Limb (tissue), 2 donors: ENCODE results near the gene TAMM41.
"Not testable (repeated sequence)": the region's sequence is repeated elsewhere in the genome, so short reads cannot be mapped to it uniquely, and the experiment has no call there.

ENCODE experiments used
- DNase-seq, 2 donors: peaks; one replicate each; pipeline ENCODE4 v3.0.0-alpha.2; 2016; ENCODE audit errors: extremely low spot score in 2 of 2

Gene TAMM41, protein sequence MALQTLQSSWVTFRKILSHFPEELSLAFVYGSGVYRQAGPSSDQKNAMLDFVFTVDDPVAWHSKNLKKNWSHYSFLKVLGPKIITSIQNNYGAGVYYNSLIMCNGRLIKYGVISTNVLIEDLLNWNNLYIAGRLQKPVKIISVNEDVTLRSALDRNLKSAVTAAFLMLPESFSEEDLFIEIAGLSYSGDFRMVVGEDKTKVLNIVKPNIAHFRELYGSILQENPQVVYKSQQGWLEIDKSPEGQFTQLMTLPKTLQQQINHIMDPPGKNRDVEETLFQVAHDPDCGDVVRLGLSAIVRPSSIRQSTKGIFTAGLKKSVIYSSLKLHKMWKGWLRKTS

DNA sequence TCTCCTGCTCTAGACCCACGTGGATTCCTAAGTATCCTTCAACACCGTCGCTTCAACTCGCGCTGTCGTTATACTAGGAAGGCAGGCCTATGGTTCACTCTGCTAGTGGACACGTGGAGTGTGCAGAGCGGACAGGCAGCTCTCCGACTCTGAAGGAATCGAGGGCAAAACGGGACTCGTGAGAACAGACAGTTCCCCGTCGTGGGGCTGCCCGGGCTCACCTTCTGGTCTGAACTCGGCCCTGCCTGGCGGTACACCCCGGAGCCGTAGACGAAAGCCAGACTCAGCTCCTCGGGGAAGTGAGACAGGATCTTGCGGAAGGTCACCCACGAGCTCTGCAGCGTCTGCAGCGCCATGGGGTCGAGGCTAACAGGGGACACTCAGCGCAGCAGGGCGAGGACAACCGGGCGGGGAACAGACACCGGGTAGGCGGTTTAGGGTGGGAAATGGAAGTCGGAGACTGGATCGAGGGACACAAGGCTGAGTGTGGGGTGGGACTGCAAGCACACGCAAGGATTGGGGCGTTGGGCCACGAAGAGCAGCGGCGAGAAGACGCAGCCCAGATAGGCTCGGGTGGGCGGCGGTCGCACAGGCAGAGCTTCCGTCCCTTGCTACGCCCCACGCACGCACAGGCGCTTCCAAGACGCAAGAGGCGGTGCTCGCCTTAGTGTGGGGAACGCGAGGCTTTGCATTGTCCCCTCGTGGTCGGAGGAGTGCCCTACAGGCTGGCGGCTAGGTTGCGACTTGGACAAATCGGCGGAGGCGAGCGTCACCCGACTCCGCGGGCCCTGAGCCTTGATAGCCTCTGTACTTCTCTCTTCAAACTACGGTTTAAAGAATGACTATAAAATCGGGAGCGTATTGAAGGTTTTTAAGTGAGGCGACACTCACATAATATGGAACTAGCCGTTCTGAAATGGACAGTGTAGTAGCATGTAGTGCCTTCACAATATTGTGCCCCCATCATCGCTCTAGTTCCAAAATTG is at the start of gene TAMM41:
Gene TAMM41 (minus strand): TSS at position 605 of the 986 bp plus-strand sequence. CDS start 249 bp downstream, at position 356.
- peak; percentile 89 to 93 for DNase-seq

DNA sequence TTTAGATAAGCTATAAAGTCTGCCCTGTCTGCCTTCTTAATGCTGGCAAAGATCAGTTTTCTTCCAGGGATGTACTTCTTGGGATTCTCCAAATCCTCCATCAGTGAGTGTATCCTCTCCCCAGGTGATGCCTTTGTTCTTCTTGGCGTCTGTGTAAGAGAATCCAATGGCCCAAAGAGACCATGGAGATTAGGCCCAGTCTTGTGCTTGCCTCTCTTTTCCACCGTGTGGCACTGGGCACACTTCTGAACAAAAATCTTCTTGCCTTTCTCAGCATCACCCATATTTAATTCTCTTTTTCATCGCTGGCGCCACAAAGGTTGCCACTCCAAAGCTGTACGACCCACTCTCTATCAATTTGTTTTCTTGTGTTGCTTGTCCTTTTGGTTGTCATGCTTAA is 32.2 kb upstream of the TAMM41 start:
- DNase-seq = no peak

DNA sequence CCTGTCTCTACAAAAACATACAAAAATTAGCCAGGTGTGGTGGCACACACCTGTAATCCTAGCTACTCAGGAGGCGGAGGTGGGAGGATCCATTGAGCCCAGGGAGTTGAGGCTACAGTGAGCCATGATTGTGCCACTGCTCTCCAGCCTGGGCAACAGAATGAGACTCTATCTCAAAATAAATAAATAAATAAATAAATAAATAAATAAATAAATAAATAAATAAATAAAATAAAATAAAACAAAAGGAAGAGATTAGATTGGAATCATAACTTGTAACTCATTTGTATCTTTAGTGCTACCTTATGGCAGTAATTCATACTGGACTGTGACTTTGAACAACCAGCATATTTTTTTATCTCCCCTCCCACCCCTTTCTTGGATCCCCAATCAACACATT is 28.0 kb upstream of the TAMM41 start:
- DNase-seq = not testable (repeated sequence)

DNA sequence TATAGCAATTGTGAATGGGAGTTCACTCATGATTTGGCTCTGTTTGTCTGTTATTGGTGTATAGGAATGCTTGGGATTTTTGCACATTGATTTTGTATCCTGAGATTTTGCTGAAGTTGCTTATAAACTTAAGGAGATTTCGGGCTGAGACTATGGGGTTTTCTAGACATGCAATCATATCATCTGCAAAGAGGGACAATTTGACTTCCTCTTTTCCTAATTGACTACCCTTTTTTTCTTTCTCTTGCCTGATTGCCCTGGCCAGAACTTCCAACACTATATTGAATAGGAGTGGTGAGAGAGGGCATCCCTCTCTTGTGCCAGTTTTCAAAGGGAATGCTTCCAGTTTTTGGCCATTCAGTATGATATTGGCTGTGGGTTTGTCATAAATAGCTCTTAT is 17.1 kb upstream of the TAMM41 start:
- not testable (repeated sequence) for DNase-seq

DNA sequence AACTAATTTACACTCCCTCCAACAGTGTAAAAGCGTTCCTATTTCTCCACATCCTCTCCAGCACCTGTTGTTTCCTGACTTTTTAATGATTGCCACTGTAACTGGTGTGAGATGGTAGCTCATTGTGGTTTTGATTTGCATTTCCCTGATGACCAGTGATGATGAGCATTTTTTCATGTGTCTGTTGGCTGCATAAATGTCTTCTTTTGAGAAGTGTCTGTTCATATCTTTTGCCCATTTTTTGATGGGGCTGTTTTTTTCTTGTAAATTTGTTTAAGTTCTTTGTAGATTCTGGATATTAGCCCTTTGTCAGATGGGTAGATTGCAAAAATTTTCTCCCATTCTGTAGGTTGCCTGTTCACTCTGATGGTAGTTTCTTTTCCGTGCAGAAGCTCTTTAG is 15.9 kb upstream of the TAMM41 start:
- DNase-seq = not testable (repeated sequence)

DNA sequence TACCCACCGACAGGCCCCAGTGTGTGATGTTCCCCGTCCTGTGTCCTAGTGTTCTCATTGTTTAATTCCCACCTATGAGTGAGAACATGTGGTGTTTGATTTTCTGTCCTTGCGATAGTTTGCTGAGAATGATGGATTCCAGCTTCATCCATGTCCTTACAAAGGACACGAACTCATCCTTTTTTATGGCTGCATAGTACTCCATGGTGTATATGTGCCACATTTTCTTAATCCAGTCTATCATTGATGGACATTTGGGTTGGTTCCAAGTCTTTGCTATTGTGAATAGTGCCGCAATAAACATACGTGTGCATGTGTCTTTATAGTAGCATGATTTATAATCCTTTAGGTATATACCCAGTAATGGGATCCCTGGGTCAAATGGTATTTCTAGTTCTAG is 15.5 kb upstream of the TAMM41 start:
- DNase-seq = not testable (repeated sequence)

DNA sequence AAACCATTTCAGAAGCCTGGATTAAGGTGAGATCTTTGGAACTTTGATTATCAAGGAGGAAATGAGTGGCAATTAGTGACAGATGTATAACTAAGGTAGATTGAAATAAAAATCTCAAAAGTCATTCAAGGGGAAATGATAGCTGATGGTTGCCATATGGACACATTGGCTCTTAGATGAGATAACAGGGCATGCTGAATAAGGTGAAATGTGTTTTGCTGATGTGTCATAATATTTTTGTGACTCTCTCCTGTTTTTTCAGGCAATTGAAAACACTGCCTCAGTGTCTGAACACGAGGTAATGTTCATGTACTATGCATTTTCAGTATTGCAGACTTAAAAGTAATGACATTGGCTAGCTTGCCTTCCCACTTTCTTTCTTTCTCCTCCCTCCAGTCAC is 13.5 kb upstream of the TAMM41 start:
- DNase-seq = not testable (repeated sequence)

DNA sequence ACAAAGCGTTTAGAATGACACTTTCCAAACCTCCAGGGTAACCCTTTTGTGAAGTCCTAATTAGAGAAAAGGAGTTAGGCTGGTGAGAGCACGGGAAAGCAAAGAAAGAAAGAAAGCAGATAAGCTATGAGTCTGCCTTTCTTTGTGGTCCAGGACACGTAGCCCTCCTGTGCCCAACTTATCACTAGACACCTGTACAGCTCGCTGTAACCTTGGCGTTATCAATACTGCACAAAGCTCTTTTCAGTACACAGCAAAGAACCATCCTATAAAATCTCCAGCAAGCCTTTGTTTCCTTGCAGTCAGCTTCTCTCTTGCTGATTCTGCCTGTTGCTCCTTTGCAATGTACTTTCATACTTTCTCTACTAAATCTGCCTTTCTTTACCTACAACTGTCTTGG is 6.8 kb upstream of the TAMM41 start:
- no peak for DNase-seq

DNA sequence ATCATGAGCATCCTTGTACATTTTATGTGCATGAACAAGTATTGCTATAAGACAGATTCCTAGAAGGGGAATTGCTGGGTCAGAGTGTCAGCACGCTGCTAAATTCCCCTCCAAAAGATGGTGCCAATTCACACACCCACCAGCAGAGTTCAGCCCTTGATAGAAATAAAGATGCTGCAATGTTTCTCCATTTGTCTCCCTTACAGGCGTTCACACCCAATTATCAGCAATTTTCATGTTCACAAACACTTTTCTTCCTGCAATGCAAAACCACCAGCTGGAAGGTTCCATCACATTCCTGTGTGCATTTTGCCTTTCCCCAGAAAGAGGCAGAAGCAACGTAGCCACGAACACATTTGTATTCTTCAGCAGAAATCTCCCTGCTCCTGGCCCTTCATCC is 3.3 kb upstream of the TAMM41 start:
- no peak for DNase-seq

DNA sequence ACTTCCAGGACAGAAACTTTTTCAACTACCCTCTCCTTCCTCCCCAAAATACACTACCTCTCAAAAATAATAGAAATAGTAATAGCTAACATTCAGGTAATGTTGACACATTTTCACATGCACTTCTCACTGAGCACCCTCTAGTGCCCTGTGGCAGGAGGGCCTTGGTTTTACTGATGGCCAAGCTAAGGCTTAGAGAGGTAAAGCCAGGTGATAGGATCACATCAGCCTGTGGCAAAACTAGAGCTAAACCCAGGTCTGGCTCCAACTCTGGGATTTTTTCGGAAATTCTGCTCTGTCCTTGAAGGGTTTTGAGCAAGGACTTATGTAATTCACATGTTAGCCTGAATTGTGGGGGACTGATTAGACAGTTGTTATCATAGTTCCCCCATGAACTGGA is 922 bp upstream of the TAMM41 start:
- no peak for DNase-seq

DNA sequence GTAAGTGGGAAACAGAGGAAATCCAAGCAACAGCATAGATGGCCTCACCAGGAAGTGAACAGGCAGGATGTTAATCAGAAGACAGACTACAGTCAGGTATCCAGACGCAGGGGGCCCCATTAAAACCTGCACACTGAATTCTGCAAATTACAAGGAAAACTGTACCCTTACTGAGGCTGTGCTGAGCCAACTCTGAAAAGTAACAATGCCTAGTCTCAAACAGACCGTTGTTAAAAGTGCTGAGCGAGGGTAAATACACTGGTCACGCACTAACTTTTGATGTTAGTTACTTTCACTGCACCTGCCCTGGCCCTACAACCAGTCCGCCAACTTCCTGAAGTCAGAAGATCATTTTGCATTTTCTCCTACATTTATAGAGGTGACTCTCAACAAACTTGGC is 1.0 kb downstream of the TAMM41 start:
- DNase-seq = no peak

DNA sequence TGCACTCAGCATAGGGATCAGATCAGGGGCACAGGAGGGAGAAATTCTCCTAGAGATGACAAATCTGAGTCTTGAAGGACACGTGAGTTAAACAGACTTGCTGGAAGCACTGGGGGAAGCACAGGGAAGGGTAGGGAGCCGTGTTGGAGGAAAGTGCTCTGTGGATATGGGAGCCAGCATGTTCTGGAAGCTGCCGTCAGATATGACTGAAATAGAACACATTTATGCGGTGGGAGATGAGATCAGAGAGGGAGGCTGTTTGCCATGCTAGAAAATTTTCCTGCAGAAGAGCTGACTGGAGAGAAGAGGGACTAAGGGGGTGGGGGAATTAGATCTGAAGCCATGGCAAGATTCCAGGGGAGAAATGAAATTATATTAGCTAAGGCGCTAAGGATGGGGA is 1.8 kb downstream of the TAMM41 start:
- DNase-seq = no peak

DNA sequence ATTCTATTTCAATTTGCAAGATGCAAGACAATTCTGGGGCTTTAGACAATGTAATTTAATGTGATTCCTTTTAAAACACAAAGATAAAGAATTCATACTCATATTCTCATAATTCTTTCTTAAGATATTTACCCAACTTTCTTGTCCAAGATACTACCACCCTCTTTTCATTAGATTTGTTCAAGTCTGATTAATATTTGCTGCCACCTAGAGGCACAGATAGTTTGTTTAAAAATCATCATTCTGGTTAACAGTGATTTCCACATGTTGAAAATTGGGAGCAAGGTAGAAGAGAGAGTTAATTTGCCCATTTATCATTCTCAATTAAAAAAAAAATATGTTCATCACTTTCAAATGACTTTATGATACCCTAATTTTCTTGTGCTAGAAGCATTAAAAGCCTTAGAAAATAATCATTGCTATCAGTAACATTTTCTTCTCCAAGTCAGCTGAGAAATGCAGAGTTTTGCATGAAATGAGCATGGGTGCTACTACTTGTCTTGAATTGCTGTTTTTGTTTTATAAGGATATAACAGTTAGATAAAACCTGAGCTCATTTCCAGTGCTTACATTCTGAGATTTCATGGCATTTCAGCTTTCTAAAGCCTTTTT is 11.6 kb downstream of the TAMM41 start:
- DNase-seq = peak in 1 of 2 donors; percentile 41

DNA sequence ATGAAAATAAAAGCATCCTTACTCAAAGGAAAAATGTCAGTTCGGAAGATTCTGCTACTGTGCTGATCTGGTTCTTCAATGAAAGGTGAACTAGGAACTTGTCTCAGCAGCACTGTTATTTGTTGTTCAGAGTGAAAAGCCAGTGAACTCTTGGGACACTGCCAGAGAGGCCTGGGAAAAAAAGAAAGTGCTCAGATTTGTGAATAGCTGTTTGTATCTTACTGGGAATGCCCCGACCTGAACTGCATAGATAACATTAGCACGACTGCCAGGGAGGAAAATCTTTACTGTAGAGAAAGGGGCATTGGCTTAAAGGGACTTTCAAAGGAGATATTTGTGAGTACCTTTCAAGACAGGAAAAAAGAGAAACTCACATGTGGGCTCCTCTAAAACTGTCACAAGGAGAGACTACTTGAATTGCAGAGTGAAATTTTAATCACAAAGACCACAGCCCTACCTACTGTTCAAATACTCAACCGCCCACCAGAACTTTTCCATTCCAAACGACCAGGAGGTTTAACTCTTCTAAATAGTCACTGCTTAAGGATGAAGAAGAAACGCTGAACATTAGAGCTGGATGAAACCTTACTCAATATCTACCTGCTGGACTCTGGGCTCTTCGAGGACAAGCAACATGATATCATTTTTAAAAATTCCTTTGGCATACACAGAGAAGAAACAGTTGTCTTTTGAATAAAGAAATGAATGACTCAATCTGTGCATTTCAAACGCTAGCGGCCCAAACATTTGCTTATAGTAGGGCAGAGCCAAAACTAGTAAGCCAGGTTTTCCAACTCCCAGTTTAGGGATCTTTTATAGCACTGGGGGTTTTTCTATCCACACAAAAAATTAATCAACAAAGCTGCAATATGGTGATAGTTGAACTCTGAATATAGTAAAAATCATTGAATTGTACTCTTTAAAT is 13.4 kb downstream of the TAMM41 start:
- peak in 1 of 2 donors; percentile 43 for DNase-seq

DNA sequence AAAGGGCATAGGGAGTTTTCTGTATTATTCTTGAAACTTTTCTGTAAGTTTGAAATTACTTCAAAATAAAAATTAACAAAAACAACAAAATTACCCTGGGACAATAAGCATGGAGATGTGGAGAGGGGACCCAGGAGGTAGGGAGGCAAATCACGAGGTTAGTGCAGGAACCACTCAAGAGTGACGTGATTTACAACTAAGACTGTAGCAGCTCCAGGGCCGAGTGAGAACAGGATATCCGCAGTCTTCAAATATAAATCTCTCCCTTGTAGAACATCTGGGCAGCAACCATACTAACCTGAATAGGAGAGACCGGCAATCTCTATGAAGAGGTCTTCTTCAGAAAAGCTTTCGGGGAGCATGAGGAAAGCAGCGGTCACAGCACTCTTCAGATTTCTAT is 17.3 kb downstream of the TAMM41 start:
- no peak for DNase-seq

DNA sequence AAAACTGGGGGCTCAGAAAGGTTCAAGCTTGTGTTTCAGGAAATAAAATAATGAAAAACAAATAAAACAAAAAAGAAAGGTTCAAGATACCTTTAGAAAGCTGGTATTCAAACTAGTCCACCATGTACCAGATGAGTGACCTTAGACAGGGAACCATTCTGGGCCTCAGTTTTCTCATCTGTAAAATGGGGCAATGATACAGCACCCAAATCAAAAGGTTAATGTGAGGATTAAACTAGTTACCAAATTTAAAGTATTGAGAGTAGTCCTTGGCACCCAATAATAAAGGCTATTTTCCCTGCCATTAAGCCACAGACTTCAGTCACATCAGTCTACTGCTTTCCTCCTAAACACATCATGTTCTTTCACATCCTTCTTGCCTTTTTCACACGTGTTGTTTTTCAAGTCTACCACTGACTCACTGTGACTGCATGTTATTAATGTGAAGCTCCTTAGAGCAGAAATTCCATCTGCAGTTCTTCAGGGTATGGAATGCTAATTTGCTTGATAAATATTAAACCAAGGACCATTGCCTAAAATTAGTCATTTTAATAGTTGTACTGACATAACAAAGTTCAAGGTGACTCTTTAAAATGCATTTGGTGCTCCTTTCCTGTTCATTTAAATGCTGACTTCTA is 19.9 kb downstream of the TAMM41 start:
- no peak for DNase-seq

DNA sequence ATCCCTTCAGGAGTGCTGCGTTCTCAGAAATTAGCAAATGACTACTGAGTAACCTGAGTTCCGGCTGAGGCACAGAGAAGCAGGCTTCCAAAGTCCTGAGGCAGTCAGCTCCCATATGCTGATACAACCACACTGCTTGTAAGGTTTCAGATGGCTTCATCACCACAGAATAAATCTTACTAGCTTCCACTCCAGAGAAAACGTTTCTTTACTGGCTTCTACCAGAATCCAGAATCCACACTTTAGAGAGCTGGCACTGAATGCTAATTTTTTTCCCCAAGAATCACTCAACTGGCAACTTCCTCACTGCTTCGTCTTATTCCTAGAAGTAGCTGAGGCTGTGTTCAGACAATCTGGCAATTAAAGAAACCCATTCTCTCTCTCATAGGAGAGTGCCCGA is 21.4 kb downstream of the TAMM41 start:
- DNase-seq = no peak

DNA sequence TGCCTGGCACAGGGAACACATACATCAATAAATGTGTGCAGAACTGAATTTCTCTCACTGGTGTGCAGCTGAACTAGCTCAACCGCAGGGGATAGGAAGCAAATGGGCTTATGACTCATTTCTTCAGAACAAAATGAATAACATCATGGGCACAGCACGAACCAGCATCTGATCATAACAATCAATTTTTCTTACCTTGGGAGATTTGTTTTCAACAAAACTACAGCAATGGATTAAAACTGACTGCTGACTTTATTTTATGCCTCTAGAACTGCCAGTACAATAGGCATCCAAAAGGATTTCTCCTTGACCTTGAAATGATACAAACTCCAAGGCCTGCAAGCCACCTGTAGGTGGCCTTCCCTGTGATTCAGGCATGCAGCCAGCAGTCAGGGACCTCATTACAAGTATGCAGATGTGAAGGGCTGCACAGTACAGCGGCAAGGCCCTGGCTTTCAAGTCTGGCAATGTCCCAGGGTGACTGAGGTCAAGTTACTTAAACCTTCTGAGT is 26.1 kb downstream of the TAMM41 start:
- no peak for DNase-seq

DNA sequence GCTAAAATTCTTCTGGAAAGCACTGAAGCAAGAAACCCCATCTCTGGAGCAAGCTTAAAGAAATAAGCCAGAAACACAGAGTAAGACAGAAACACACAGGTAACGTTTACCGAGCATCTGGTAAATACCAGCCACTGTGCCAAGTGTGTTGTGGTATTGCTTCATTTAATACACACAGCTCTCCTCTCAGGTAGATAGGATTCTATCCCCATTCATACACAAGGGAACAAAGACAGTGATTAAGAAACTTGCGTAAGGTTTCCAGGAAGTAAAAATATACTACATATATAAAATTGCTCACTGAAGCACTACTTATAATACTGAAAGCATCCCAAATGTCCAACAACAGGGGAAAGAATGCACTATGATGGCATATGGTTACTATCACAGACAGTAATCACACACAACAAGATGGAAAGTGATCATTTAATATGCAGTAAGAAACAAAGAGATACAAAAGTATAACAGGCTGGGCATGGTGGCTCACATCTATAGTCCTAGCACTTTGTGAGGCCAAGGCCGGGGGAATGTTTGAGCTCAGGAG is 27.5 kb downstream of the TAMM41 start:
- no peak for DNase-seq

DNA sequence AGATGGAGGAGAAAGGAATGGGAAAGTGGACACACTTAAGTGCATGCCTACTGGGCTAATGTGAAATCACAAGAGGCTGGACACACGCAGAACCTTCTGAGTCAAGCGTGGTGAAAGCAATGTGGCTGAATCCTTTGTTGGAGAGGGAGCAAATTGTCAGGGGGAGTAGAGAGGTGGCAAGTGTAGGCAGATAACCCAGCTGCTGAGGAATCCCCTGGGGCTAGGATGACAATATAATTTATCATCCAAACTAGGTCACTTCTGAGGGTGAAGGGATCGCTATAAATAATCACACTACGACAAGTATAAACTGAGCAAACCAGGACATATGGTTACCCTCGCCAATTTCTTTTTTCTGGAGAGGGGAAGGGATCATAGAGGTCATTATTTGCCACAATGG is 28.7 kb downstream of the TAMM41 start:
- DNase-seq = no peak
